Smooth muscle cell (in vitro differentiated cells): ENCODE measurements around the gene HMGB4. TPM values are rescaled to one million over a fixed set of nuclear protein-coding genes. Genes with fewer than 3 reads are reported as not detected.

Experiments used
- DNase-seq: peaks from one replicate; lab custom pipeline; 2025; ENCODE audit not compliant: unreplicated experiment; lab: John Stamatoyannopoulos, UW
- H2AFZ ChIP-seq: fragments of 200-600 bp; sonication (generic); 2 replicates; pipeline ENCODE4 v1.6.0; 2016; ENCODE audit warnings: antibody characterized with exemption, low read depth, mild to moderate bottlenecking
- H3F3A ChIP-seq: fragments of 200-600 bp; sonication (generic); 2 replicates; pipeline ENCODE4 v1.6.0; 2017; ENCODE audit warnings: antibody characterized with exemption, low read depth
- H3K27ac ChIP-seq: fragments of 200-600 bp; sonication (generic); 2 replicates; pipeline ENCODE4 v1.5.1; 2016; ENCODE audit warnings: low read depth, mild to moderate bottlenecking
- H3K27me3 ChIP-seq: fragments of 200-600 bp; sonication (generic); 2 replicates; pipeline ENCODE4 v1.6.1; 2016; ENCODE audit warnings: low read depth, mild to moderate bottlenecking
- H3K36me3 ChIP-seq: fragments of 200-600 bp; sonication (generic); 2 replicates; pipeline ENCODE4 v1.5.1; 2016; ENCODE audit warnings: low read depth
- H3K4me1 ChIP-seq: fragments of 200-600 bp; sonication (generic); 2 replicates; pipeline ENCODE4 v1.5.1; 2016; ENCODE audit warnings: low read depth
- H3K4me2 ChIP-seq: fragments of 200-600 bp; sonication (generic); 2 replicates; pipeline ENCODE4 v1.6.0; 2016; ENCODE audit warnings: mild to moderate bottlenecking
- H3K4me3 ChIP-seq: fragments of 200-600 bp; sonication (generic); 2 replicates; pipeline ENCODE4 v1.5.1; 2016; ENCODE audit warnings: mild to moderate bottlenecking
- H3K79me2 ChIP-seq: fragments of 200-600 bp; sonication (generic); 2 replicates; pipeline ENCODE4 v1.6.0; 2016; ENCODE audit warnings: low read depth, mild to moderate bottlenecking
- H3K9ac ChIP-seq: fragments of 200-600 bp; sonication (generic); 2 replicates; pipeline ENCODE4 v1.6.0; 2016; ENCODE audit warnings: low read depth
- H3K9me3 ChIP-seq: fragments of 200-600 bp; sonication (generic); replicated peaks from 2 replicates; pipeline ENCODE4 v1.5.1; 2016; ENCODE audit warnings: low read depth
- H4K20me1 ChIP-seq: fragments of 200-600 bp; sonication (generic); 2 replicates; pipeline ENCODE4 v1.6.0; 2016; ENCODE audit warnings: low read depth
- CTCF ChIP-seq: fragments of 200-600 bp; sonication (generic); IDR thresholded peaks from 2 replicates; pipeline ENCODE4 v1.5.1; 2017; ENCODE audit warnings: borderline replicate concordance, mild to moderate bottlenecking, antibody characterized with exemption; ENCODE audit not compliant: insufficient read depth, poor library complexity, severe bottlenecking
- WGBS: methylation state at CpG from one replicate; pipeline ENCODE4 v1.1.7; 2016; ENCODE audit warnings: low lambda C conversion rate; 5-methylcytosine and 5-hydroxymethylcytosine counted together
- polyA plus RNA-seq: library from polyadenylated mRNA; unstranded; fragments of >200 nt; fragmentation: Nextera tagmentation; extraction: Ambion mirVana; gene quantifications from 2 replicates; pipeline ENCODE4 v1.2.1, GENCODE V29; 2016
- total RNA-seq: library from RNA; depleted of rRNA; stranded (reverse); fragments of >200 nt; gene quantifications from 2 replicates; pipeline ENCODE4 v1.2.3, GENCODE V29; 2014

Gene HMGB4
- total and polyA plus RNA-seq, 2 experiments from 2014 or later = not detected

GRCh38 chr1:33846861-33847260, 17.0 kb upstream of the HMGB4 start:
- WGBS = 95% methylated on average over 7 of the region's 8 CpGs
- H3K4me2 ChIP-seq = no peak overlapping the region
- no peaks in the 10 kb centered on the region for H3K4me1 ChIP-seq
- no peaks in the 10 kb centered on the region for H3K27me3 ChIP-seq
- DNase-seq = no peak
- H3K9me3 ChIP-seq = no peaks in the 10 kb centered on the region
- no peak overlapping the region for H3K9ac ChIP-seq
- no peak for TF ChIP-seq CTCF
- H3K4me3 ChIP-seq = no peak overlapping the region
- no peak overlapping the region for H2AFZ ChIP-seq
- H3K36me3 ChIP-seq = no peaks in the 10 kb centered on the region
- no peaks in the 10 kb centered on the region for H4K20me1 ChIP-seq
- H3K79me2 ChIP-seq = no peaks in the 10 kb centered on the region
- no peak overlapping the region for H3K27ac ChIP-seq
- H3F3A ChIP-seq = no peaks in the 10 kb centered on the region

GRCh38 chr1:33848205-33848937, 15.5 kb upstream of the HMGB4 start:
- Histone ChIP-seq H3K79me2 (no peaks in the 10 kb centered on the region), H3F3A (no peaks in the 10 kb centered on the region), H3K4me3 (no peak overlapping the region), H3K36me3 (no peaks in the 10 kb centered on the region), H3K9me3 (no peaks in the 10 kb centered on the region), H4K20me1 (no peaks in the 10 kb centered on the region), H3K4me1 (no peaks in the 10 kb centered on the region), H3K27me3 (no peaks in the 10 kb centered on the region), H3K27ac (no peak overlapping the region), H3K9ac (no peak overlapping the region), H2AFZ (no peak overlapping the region), H3K4me2 (no peak overlapping the region)
- WGBS = 73% methylated on average over 4 of the region's 4 CpGs
- DNase-seq = no peak
- TF ChIP-seq CTCF = no peak

- no peaks in the 10 kb centered on the region for H3F3A ChIP-seq
- no peak overlapping the region for H3K9ac ChIP-seq
- no peak overlapping the region for H3K4me3 ChIP-seq
- no peaks in the 10 kb centered on the region for H3K9me3 ChIP-seq
- no peaks in the 10 kb centered on the region for H3K79me2 ChIP-seq
- no peaks in the 10 kb centered on the region for H3K36me3 ChIP-seq
- no peak for TF ChIP-seq CTCF
- no peak overlapping the region for H3K4me2 ChIP-seq
- no peaks in the 10 kb centered on the region for H3K27me3 ChIP-seq
- H3K4me1 ChIP-seq = no peaks in the 10 kb centered on the region
- no peak overlapping the region for H3K27ac ChIP-seq
- no peaks in the 10 kb centered on the region for H4K20me1 ChIP-seq
- no peak for DNase-seq
- WGBS = 76% methylated on average over 1 of the region's 1 CpG
- H2AFZ ChIP-seq = no peak overlapping the region
Observed at GRCh38 chr1:33849211-33849610, 14.7 kb upstream of the HMGB4 start.

- Histone ChIP-seq H3K4me3 (no peak overlapping the region), H3K27me3 (no peaks in the 10 kb centered on the region), H4K20me1 (no peaks in the 10 kb centered on the region), H3K4me1 (no peaks in the 10 kb centered on the region), H3F3A (no peaks in the 10 kb centered on the region), H3K79me2 (no peaks in the 10 kb centered on the region), H3K9me3 (no peaks in the 10 kb centered on the region), H3K27ac (no peak overlapping the region), H2AFZ (no peak overlapping the region), H3K9ac (no peak overlapping the region), H3K4me2 (no peak overlapping the region), H3K36me3 (no peaks in the 10 kb centered on the region)
- WGBS = 95% methylated on average over 1 of the region's 1 CpG
- TF ChIP-seq CTCF = no peak
- no peak for DNase-seq
Observed at GRCh38 chr1:33850481-33850880, 13.4 kb upstream of the HMGB4 start.
